MM.1S (cell line): Measurements from ENCODE around the gene BBS5.

Experiments
- EZH2 ChIP-seq: fragments of 300-600 bp; sonication (generic); optimal IDR thresholded peaks from 2 replicates; pipeline ENCODE3; 2017; ENCODE audit warnings: low read depth, mild to moderate bottlenecking, antibody characterized with exemption, low read length, mixed read lengths
- EZH2phosphoT487 ChIP-seq: fragments of 300-600 bp; sonication (generic); IDR thresholded peaks from 2 replicates; pipeline ENCODE4 v1.6.1; 2018; ENCODE audit warnings: antibody characterized with exemption, low read length
- TF ChIP-seq, protein P1 (sequence below): fragments of 300-600 bp; sonication (generic); IDR thresholded peaks from 2 replicates; pipeline ENCODE4 v1.5.1; 2016; ENCODE audit warnings: antibody characterized with exemption, low read length, mixed read lengths

DNA sequence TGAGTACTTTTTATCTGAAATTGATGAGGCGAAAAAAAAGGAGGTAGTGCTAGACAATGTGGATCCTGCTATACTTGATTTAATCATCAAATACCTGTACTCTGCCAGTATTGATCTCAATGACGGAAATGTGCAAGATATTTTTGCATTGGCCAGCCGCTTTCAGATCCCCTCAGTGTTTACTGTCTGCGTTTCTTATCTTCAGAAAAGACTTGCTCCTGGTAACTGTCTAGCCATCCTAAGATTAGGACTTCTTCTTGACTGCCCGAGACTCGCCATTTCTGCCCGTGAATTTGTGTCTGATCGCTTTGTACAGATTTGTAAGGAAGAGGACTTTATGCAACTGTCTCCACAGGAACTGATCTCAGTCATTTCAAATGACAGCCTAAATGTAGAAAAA, 30.7 kb downstream of the BBS5 start:
- TF ChIP-seq EZH2 (no peak), EZH2phosphoT487 (no peak)
- TF ChIP-seq, protein P1, sequence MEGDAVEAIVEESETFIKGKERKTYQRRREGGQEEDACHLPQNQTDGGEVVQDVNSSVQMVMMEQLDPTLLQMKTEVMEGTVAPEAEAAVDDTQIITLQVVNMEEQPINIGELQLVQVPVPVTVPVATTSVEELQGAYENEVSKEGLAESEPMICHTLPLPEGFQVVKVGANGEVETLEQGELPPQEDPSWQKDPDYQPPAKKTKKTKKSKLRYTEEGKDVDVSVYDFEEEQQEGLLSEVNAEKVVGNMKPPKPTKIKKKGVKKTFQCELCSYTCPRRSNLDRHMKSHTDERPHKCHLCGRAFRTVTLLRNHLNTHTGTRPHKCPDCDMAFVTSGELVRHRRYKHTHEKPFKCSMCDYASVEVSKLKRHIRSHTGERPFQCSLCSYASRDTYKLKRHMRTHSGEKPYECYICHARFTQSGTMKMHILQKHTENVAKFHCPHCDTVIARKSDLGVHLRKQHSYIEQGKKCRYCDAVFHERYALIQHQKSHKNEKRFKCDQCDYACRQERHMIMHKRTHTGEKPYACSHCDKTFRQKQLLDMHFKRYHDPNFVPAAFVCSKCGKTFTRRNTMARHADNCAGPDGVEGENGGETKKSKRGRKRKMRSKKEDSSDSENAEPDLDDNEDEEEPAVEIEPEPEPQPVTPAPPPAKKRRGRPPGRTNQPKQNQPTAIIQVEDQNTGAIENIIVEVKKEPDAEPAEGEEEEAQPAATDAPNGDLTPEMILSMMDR: no peak
